GM19455 (cell line): ENCODE measurements around the gene SEC61A1.

Experiments used
- ATAC-seq: cut with Tn5 transposase; IDR thresholded peaks from one replicate; pipeline ENCODE4 v1.9.1; 2021; ENCODE audit not compliant: unreplicated experiment

The SEC61A1 gene

GRCh38 chr3:128051837-128052594 is at the start of gene SEC61A1:
Gene SEC61A1, plus strand, starts transcription at chr3:128052437. Its CDS starts 116 bp downstream, at chr3:128052553.
- ATAC-seq, result peak; percentile 88

- no peak for ATAC-seq
Observed at GRCh38 chr3:128004661-128005060, 47.6 kb upstream of the SEC61A1 start.

- ATAC-seq, result no peak
Observed at GRCh38 chr3:128006061-128007032, 45.9 kb upstream of the SEC61A1 start.

GRCh38 chr3:128007033-128007424 is 45.2 kb upstream of the SEC61A1 start:
- no peak for ATAC-seq

GRCh38 chr3:128009952-128010846 is 42.0 kb upstream of the SEC61A1 start:
- ATAC-seq, result no peak

- ATAC-seq, result no peak
Observed at GRCh38 chr3:128011140-128011539, 41.1 kb upstream of the SEC61A1 start.

GRCh38 chr3:128012050-128012449 is 40.2 kb upstream of the SEC61A1 start:
- no peak for ATAC-seq

GRCh38 chr3:128014548-128014947 is 37.7 kb upstream of the SEC61A1 start:
- ATAC-seq, result no peak

GRCh38 chr3:128016502-128016901 is 35.7 kb upstream of the SEC61A1 start:
- no peak for ATAC-seq

GRCh38 chr3:128021768-128022372 is 30.4 kb upstream of the SEC61A1 start:
- ATAC-seq, result no peak

- no peak for ATAC-seq
Observed at GRCh38 chr3:128033102-128033501, 19.1 kb upstream of the SEC61A1 start.

GRCh38 chr3:128036119-128036518 is 16.1 kb upstream of the SEC61A1 start:
- ATAC-seq, result no peak

GRCh38 chr3:128040041-128040440 is 12.2 kb upstream of the SEC61A1 start:
- ATAC-seq, result no peak

- ATAC-seq, result no peak
Observed at GRCh38 chr3:128040660-128041059, 11.6 kb upstream of the SEC61A1 start.

- ATAC-seq, result no peak
Observed at GRCh38 chr3:128041344-128041743, 10.9 kb upstream of the SEC61A1 start.

GRCh38 chr3:128050597-128050996 is 1.6 kb upstream of the SEC61A1 start:
- no peak for ATAC-seq

GRCh38 chr3:128051459-128051836 is 789 bp upstream of the SEC61A1 start:
- ATAC-seq, result no peak

- ATAC-seq, result no peak
Observed at GRCh38 chr3:128052595-128053351, 536 bp downstream of the SEC61A1 start.

- no peak for ATAC-seq
Observed at GRCh38 chr3:128053614-128054013, 1.4 kb downstream of the SEC61A1 start.

GRCh38 chr3:128054367-128054766 is 2.1 kb downstream of the SEC61A1 start:
- ATAC-seq, result no peak
